Activated T-cell treated with anti-CD3 and anti-CD28 coated beads, Interleukin-2, amount 50 U/mL, for 72 hours (primary cell): ENCODE measurements around the gene AKAP9. TPM values are rescaled to one million over a fixed set of nuclear protein-coding genes. Genes with fewer than 3 reads are reported as not detected.

Experiments
- total RNA-seq, 2 donors: library from RNA; stranded (reverse); gene quantifications; one replicate each; pipeline ENCODE4 v1.2.3, GENCODE V29; 2022

Gene AKAP9
- total RNA-seq, 2 donors from 2014 or later, result 31.5 to 33.4 TPM

Other genes starting within 250 kb of the AKAP9 start
- 10 to 100 TPM; 15.6 to 23.4 TPM for gene MTERF1, start 60.2 kb upstream of the AKAP9 start, total RNA-seq
- gene CYP51A1, start 193.6 kb downstream of the AKAP9 start, total RNA-seq, result 10 to 100 TPM; 29.8 to 29.9 TPM
- not detected for gene LRRD1, start 238.3 kb downstream of the AKAP9 start, total RNA-seq